ENCODE measurements around the gene PRSS2. TPM values are rescaled to one million over a fixed set of nuclear protein-coding genes. Genes with fewer than 3 reads are reported as not detected.
"Not testable (repeated sequence)": the region's sequence is repeated elsewhere in the genome, so short reads cannot be mapped to it uniquely, and the experiment has no call there.

Gene PRSS2
- total and polyA plus RNA-seq, 2 donors (not counting 1 experiment from before 2014, with no cell fraction given), result not detected

DNA sequence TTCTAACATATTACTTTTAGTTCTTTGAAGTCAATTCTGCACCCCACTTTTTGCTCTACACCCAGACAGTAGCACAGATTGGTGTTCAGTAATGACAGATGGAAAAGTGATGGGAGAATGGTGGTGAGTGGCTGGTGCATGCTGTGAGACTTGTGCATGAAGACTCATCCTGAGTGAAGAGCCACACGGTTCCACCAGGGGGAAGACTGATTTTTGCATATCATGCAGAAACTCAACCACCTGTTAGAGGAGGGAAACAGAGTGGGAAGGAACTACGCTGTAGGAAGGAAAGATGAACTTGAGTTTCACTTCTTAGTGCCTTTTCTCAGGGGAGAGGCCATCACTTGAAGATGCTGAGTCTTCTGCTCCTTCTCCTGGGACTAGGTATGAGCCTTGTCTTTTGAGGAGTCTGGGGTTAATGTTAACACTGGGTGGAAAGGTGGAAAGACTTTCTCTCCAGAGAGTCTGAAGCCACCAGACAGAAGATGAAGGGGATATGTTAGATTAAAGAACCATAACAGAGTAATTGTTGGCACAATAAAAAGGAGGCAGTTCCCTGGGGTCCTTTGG lies 30.8 kb upstream of the PRSS2 start:
- intact Hi-C loops (cut with micrococcal nuclease), result loop anchor here (1.0 to 2.0 kb wide), 3 partner anchors 25 to 69 kb away; no protein-coding TSS in a partner anchor
- H3K4me3 ChIP-seq (ENCODE audit: control extremely low read depth in 1 of 5, extremely low read depth in 1 of 5, insufficient read depth in 1 of 5, low read depth in 2 of 5, low read length in 4 of 5), result peak overlapping the region in 1 of 5 experiments; percentile 16
- H3K27me3 ChIP-seq (replicated peaks in 1 of 4; ENCODE audit: control extremely low read depth in 1 of 4, control insufficient read depth in 3 of 4, insufficient read depth in 4 of 4, low read length in 3 of 4), result no peaks in the 10 kb centered on the region
- H2AFZ ChIP-seq (ENCODE audit: insufficient read depth, low read depth, low read length, poor library complexity, severe bottlenecking), result no peak overlapping the region
- Mint-ChIP-seq H3K27me3 (no peaks in the 10 kb centered on the region), H3K4me3 (peak overlapping the region; percentile 4), H3K27ac (peak overlapping the region; percentile 75), H3K4me1 (peaks cover 41% of the 10 kb centered on the region), H3K9me3 (ENCODE audit: insufficient read depth) (no peaks in the 10 kb centered on the region)
- ATAC-seq (ENCODE audit: low read depth), result peak; percentile 98
- no peaks in the 10 kb centered on the region for H3K79me2 ChIP-seq (ENCODE audit: control insufficient read depth, insufficient read depth, low read length)
- peak overlapping the region; percentile 37 for H3K4me2 ChIP-seq (replicated peaks; ENCODE audit: low read depth, low read length, poor library complexity, severe bottlenecking)
- peaks cover 22 to 26% of the 10 kb centered on the region in 2 donors for H3K4me1 ChIP-seq (ENCODE audit: control insufficient read depth in 2 of 2, insufficient read depth in 2 of 2, low read length in 2 of 2)
- ChIA-PET POLR2A (no interaction called here), CTCF (interaction anchor here (0.6 to 4.2 kb wide), 11 partner anchors 9 to 475 kb away, joined by 3 to 46 read pairs (median 4); no protein-coding TSS in a partner anchor)
- peak; percentile 82 for DNase-seq
- TF ChIP-seq EZH2 (IDR thresholded peaks at IDR 0.05; ENCODE audit: borderline replicate concordance, insufficient read depth, low read depth, low read length, poor library complexity, severe bottlenecking), result no peak
- TF ChIP-seq CTCF (IDR thresholded peaks at IDR 0.05), result peak; percentile 64
- no peak overlapping the region for H3K9ac ChIP-seq (ENCODE audit: low read length)
- no peaks in the 10 kb centered on the region for H3K36me3 ChIP-seq (replicated peaks in 1 of 2; ENCODE audit: control extremely low read depth in 1 of 2, control insufficient read depth in 1 of 2, extremely low read depth in 1 of 2, insufficient read depth in 2 of 2, low read length in 1 of 2)
- WGBS (ENCODE audit: insufficient coverage), result 0% methylated on average over 2 of the region's 2 CpGs
- no peaks in the 10 kb centered on the region for H4K20me1 ChIP-seq (ENCODE audit: control insufficient read depth, insufficient read depth, low read length, poor library complexity, severe bottlenecking)
- no peak overlapping the region for H3K27ac ChIP-seq (ENCODE audit: low read length in 2 of 2)
- no peaks in the 10 kb centered on the region for H3K9me3 ChIP-seq (ENCODE audit: control extremely low read depth in 1 of 3, control insufficient read depth in 2 of 3, insufficient read depth in 1 of 3, low read length in 2 of 3)

GRCh38 chr7:142740786-142741185 lies 30.0 kb upstream of the PRSS2 start:
- H2AFZ ChIP-seq (ENCODE audit: insufficient read depth, low read depth, low read length, poor library complexity, severe bottlenecking), result no peak overlapping the region
- peak overlapping the region; percentile 56 for H3K4me3 Mint-ChIP-seq
- no peaks in the 10 kb centered on the region for H3K36me3 ChIP-seq (replicated peaks in 1 of 2; ENCODE audit: control extremely low read depth in 1 of 2, control insufficient read depth in 1 of 2, extremely low read depth in 1 of 2, insufficient read depth in 2 of 2, low read length in 1 of 2)
- peak overlapping the region; percentile 5 for H3K27ac Mint-ChIP-seq
- H3K4me1 Mint-ChIP-seq, result peaks cover 41% of the 10 kb centered on the region
- no peak for TF ChIP-seq EZH2 (IDR thresholded peaks at IDR 0.05; ENCODE audit: borderline replicate concordance, insufficient read depth, low read depth, low read length, poor library complexity, severe bottlenecking)
- no peak for TF ChIP-seq CTCF (IDR thresholded peaks at IDR 0.05)
- no peaks in the 10 kb centered on the region for H3K27me3 Mint-ChIP-seq
- WGBS (ENCODE audit: insufficient coverage), result 61% methylated on average over 3 of the region's 5 CpGs
- H3K9ac ChIP-seq (ENCODE audit: low read length), result no peak overlapping the region
- DNase-seq, result peak; percentile 8
- peaks cover 22 to 26% of the 10 kb centered on the region in 2 donors for H3K4me1 ChIP-seq (ENCODE audit: control insufficient read depth in 2 of 2, insufficient read depth in 2 of 2, low read length in 2 of 2)
- H3K27ac ChIP-seq (ENCODE audit: low read length in 2 of 2), result no peak overlapping the region
- peak overlapping the region; percentile 27 for H3K4me2 ChIP-seq (replicated peaks; ENCODE audit: low read depth, low read length, poor library complexity, severe bottlenecking)
- ChIA-PET POLR2A (no interaction called here), CTCF (interaction anchor here (0.6 to 4.2 kb wide), 9 partner anchors 10 to 474 kb away, joined by 3 to 46 read pairs (median 4); no protein-coding TSS in a partner anchor)
- no peaks in the 10 kb centered on the region for H3K79me2 ChIP-seq (ENCODE audit: control insufficient read depth, insufficient read depth, low read length)
- H3K4me3 ChIP-seq (ENCODE audit: control extremely low read depth in 1 of 5, extremely low read depth in 1 of 5, insufficient read depth in 1 of 5, low read depth in 2 of 5, low read length in 4 of 5), result no peak overlapping the region
- no peaks in the 10 kb centered on the region for H3K9me3 ChIP-seq (ENCODE audit: control extremely low read depth in 1 of 3, control insufficient read depth in 2 of 3, insufficient read depth in 1 of 3, low read length in 2 of 3)
- no peak for ATAC-seq (ENCODE audit: low read depth)
- intact Hi-C loops (cut with micrococcal nuclease), result loop anchor here (1.0 kb wide), 2 partner anchors 43 to 69 kb away; no protein-coding TSS in a partner anchor
- no peaks in the 10 kb centered on the region for H4K20me1 ChIP-seq (ENCODE audit: control insufficient read depth, insufficient read depth, low read length, poor library complexity, severe bottlenecking)
- no peaks in the 10 kb centered on the region for H3K27me3 ChIP-seq (replicated peaks in 1 of 4; ENCODE audit: control extremely low read depth in 1 of 4, control insufficient read depth in 3 of 4, insufficient read depth in 4 of 4, low read length in 3 of 4)
- no peaks in the 10 kb centered on the region for H3K9me3 Mint-ChIP-seq (ENCODE audit: insufficient read depth)

DNA sequence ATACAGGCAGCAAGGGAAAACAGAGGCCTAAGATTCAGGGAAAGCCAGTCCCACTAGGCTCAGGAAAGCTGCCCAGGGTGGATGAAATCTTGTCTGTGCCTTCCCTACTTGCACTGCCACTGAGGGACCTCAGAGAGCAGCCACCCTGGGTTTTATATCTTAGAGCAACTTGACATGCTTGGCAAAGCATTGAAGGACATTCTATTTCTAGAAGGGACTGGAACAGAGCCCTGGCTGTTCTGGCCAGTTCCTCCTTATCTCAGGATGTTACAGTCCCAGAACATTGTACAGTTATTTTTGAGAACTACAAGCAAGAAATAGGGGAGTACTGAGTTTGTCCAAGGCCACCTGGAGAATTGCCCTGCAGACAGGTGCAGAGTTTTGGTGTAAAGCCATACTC lies 28.8 kb upstream of the PRSS2 start:
- ATAC-seq (ENCODE audit: low read depth); H3K9me3 ChIP-seq (ENCODE audit: control extremely low read depth in 1 of 3, control insufficient read depth in 2 of 3, insufficient read depth in 1 of 3, low read length in 2 of 3); H3K9ac ChIP-seq (ENCODE audit: low read length); H3K9me3 Mint-ChIP-seq (ENCODE audit: insufficient read depth); H3K27ac ChIP-seq (ENCODE audit: low read length in 2 of 2); DNase-seq; H3K4me2 ChIP-seq (replicated peaks; ENCODE audit: low read depth, low read length, poor library complexity, severe bottlenecking); H3K27ac Mint-ChIP-seq; H3K27me3 Mint-ChIP-seq; POLR2A ChIA-PET; H3K4me3 Mint-ChIP-seq; H4K20me1 ChIP-seq (ENCODE audit: control insufficient read depth, insufficient read depth, low read length, poor library complexity, severe bottlenecking); H3K79me2 ChIP-seq (ENCODE audit: control insufficient read depth, insufficient read depth, low read length); H3K36me3 ChIP-seq (replicated peaks in 1 of 2; ENCODE audit: control extremely low read depth in 1 of 2, control insufficient read depth in 1 of 2, extremely low read depth in 1 of 2, insufficient read depth in 2 of 2, low read length in 1 of 2); H3K4me3 ChIP-seq (ENCODE audit: control extremely low read depth in 1 of 5, extremely low read depth in 1 of 5, insufficient read depth in 1 of 5, low read depth in 2 of 5, low read length in 4 of 5); intact Hi-C loops (cut with micrococcal nuclease); H3K27me3 ChIP-seq (replicated peaks in 1 of 4; ENCODE audit: control extremely low read depth in 1 of 4, control insufficient read depth in 3 of 4, insufficient read depth in 4 of 4, low read length in 3 of 4); H2AFZ ChIP-seq (ENCODE audit: insufficient read depth, low read depth, low read length, poor library complexity, severe bottlenecking): not testable (repeated sequence)
- H3K4me1 Mint-ChIP-seq, result peaks cover 41% of the 10 kb centered on the region
- peaks cover 22 to 26% of the 10 kb centered on the region in 2 donors for H3K4me1 ChIP-seq (ENCODE audit: control insufficient read depth in 2 of 2, insufficient read depth in 2 of 2, low read length in 2 of 2)
- CTCF ChIA-PET, result interaction anchor here (0.9 to 4.2 kb wide), 6 partner anchors 11 to 88 kb away, joined by 3 to 46 read pairs (median 10); no protein-coding TSS in a partner anchor
